HG02678 (cell line): ENCODE data around the gene UST.

Experiments used
- ATAC-seq: cut with Tn5 transposase; IDR thresholded peaks from one replicate; pipeline ENCODE4 v1.9.1; 2021; ENCODE audit warnings: mild to moderate bottlenecking, moderate library complexity; ENCODE audit not compliant: unreplicated experiment

UST gene

GRCh38 chr6:148795563-148795962, 48.7 kb downstream of the UST start:
- no peak for ATAC-seq

- no peak for ATAC-seq
Measured at GRCh38 chr6:148799647-148800046, 52.8 kb downstream of the UST start.

- ATAC-seq = no peak
Measured at GRCh38 chr6:148800536-148800935, 53.7 kb downstream of the UST start.

- no peak for ATAC-seq
Measured at GRCh38 chr6:148803979-148804378, 57.1 kb downstream of the UST start.

- no peak for ATAC-seq
Measured at GRCh38 chr6:148805777-148806176, 58.9 kb downstream of the UST start.

- ATAC-seq = no peak
Measured at GRCh38 chr6:148807784-148808183, 61.0 kb downstream of the UST start.

GRCh38 chr6:148808786-148809304, 62.0 kb downstream of the UST start:
- no peak for ATAC-seq

- ATAC-seq = no peak
Measured at GRCh38 chr6:148811459-148811858, 64.6 kb downstream of the UST start.

GRCh38 chr6:148814082-148814790, 67.4 kb downstream of the UST start:
- ATAC-seq = no peak

GRCh38 chr6:148814869-148815268, 68.0 kb downstream of the UST start:
- no peak for ATAC-seq

- no peak for ATAC-seq
Measured at GRCh38 chr6:148816117-148816516, 69.3 kb downstream of the UST start.

- ATAC-seq = no peak
Measured at GRCh38 chr6:148817689-148818088, 70.9 kb downstream of the UST start.

GRCh38 chr6:148818939-148819575, 72.2 kb downstream of the UST start:
- ATAC-seq = no peak

- no peak for ATAC-seq
Measured at GRCh38 chr6:148819852-148820251, 73.0 kb downstream of the UST start.

GRCh38 chr6:148822819-148823218, 76.0 kb downstream of the UST start:
- no peak for ATAC-seq

- no peak for ATAC-seq
Measured at GRCh38 chr6:148824291-148824690, 77.5 kb downstream of the UST start.

- no peak for ATAC-seq
Measured at GRCh38 chr6:148824960-148825359, 78.1 kb downstream of the UST start.

GRCh38 chr6:148825492-148825891, 78.7 kb downstream of the UST start:
- ATAC-seq = no peak

GRCh38 chr6:148827416-148828045, 80.7 kb downstream of the UST start:
- no peak for ATAC-seq

- no peak for ATAC-seq
Measured at GRCh38 chr6:148828047-148828446, 81.2 kb downstream of the UST start.

GRCh38 chr6:148829415-148830101, 82.7 kb downstream of the UST start:
- no peak for ATAC-seq
